Osteoblast (primary cell): Measurements from ENCODE around the gene LRRC36. TPM values are rescaled to one million over a fixed set of nuclear protein-coding genes. Genes with fewer than 3 reads are reported as not detected.
A peak's percentile ranks its signal among the peaks of the same experiment; 100 is the strongest.

Source experiments
- DNase-seq: peaks from one replicate; pipeline ENCODE4 v3.0.0; 2011; ENCODE audit warnings: low spot score, mixed read lengths; ENCODE audit not compliant: insufficient read length; ENCODE audit errors: missing footprints
- H2AFZ ChIP-seq: 2 replicates; pipeline ENCODE4 v1.6.0; 2011; ENCODE audit warnings: mild to moderate bottlenecking, low read length
- H3K27ac ChIP-seq: 2 replicates; pipeline ENCODE4 v1.5.1; 2011; ENCODE audit warnings: mild to moderate bottlenecking, low read depth, low read length, moderate library complexity
- H3K27me3 ChIP-seq: 2 replicates; pipeline ENCODE4 v1.6.0; 2012; ENCODE audit warnings: mild to moderate bottlenecking, control low read depth, inconsistent platforms, low read length, moderate library complexity; ENCODE audit not compliant: insufficient read depth
- H3K36me3 ChIP-seq: 2 replicates; pipeline ENCODE4 v1.5.1; 2011; ENCODE audit warnings: mild to moderate bottlenecking, low read length, control low read depth, moderate library complexity; ENCODE audit not compliant: insufficient read depth
- H3K4me1 ChIP-seq: 2 replicates; pipeline ENCODE4 v1.5.1; 2011; ENCODE audit warnings: mild to moderate bottlenecking, low read length, control low read depth, moderate library complexity; ENCODE audit not compliant: insufficient read depth
- H3K4me2 ChIP-seq: 2 replicates; pipeline ENCODE4 v1.6.0; 2011; ENCODE audit warnings: mild to moderate bottlenecking, low read length; ENCODE audit not compliant: insufficient read depth
- H3K4me3 ChIP-seq: fragments of 200-600 bp; sonication (generic); 3 replicates; pipeline ENCODE4 v1.5.1; 2012; ENCODE audit warnings: mild to moderate bottlenecking, low read length, inconsistent platforms; ENCODE audit not compliant: insufficient read depth
- H3K79me2 ChIP-seq: 2 replicates; pipeline ENCODE4 v1.6.0; 2012; ENCODE audit warnings: mild to moderate bottlenecking, low read length, control low read depth, inconsistent platforms; ENCODE audit not compliant: insufficient read depth
- H3K9me3 ChIP-seq: 2 replicates; pipeline ENCODE4 v1.5.1; 2011; ENCODE audit warnings: low read depth, low read length, control low read depth
- H4K20me1 ChIP-seq: 2 replicates; pipeline ENCODE4 v1.6.0; 2012; ENCODE audit warnings: mild to moderate bottlenecking, low read length, control low read depth; ENCODE audit not compliant: insufficient read depth
- total RNA-seq: library from RNA; depleted of rRNA; stranded (reverse); fragments of >200 nt; gene quantifications from 2 replicates; pipeline ENCODE4 v1.2.3, GENCODE V29; 2012
- TF ChIP-seq, protein P1 (sequence below): IDR thresholded peaks from 2 replicates; pipeline ENCODE4 v1.5.1; 2011; ENCODE audit warnings: mild to moderate bottlenecking, low read depth, low read length, moderate library complexity; ENCODE audit errors: extremely low read depth

LRRC36 gene
- total RNA-seq, 1 donor: not detected

DNA sequence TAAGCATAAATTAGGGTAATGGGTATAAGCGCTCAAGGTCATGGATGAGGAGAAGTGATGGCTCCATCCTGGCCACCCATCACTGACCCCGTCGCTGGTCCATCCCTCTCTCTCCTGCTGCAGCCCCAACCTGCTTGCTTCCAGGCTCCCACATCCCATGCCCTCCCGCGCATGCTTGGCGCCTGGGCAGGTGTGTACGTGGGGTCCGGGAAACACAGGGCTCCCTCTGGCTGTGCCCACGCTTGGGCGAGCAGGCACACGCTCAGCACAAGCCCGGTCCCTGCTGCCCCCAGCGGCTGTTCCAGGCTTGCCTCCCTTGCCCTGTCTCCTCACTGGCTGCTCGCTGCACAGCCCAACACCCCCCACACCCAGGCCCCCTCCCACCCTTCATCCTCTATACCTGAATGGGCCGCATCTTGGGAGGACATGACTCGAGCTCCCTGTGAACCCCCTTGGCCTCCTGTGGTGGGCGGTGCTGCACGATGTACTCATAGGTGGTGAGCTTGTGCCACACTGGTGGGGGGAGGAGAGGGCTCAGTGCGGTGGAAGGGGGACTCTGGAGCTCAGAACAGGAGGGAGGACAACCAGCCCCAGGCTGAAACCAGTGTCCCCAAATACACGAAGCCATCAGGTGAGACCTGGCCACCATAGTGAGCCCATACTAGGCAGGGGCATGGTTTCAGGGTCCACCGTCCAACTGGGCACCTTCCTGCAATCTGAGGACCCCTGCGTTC is 71.4 kb downstream of the LRRC36 start:
- Histone ChIP-seq H3K9me3 (no peaks in the 10 kb centered on the region), H3K4me1 (peaks cover 17% of the 10 kb centered on the region), H3K4me3 (no peak overlapping the region), H3K79me2 (no peaks in the 10 kb centered on the region), H4K20me1 (no peaks in the 10 kb centered on the region), H3K27me3 (peaks cover 19% of the 10 kb centered on the region), H3K36me3 (no peaks in the 10 kb centered on the region), H3K27ac (no peak overlapping the region), H2AFZ (no peak overlapping the region), H3K4me2 (no peak overlapping the region)
- peak; percentile 48 for DNase-seq
- TF ChIP-seq, protein P1, sequence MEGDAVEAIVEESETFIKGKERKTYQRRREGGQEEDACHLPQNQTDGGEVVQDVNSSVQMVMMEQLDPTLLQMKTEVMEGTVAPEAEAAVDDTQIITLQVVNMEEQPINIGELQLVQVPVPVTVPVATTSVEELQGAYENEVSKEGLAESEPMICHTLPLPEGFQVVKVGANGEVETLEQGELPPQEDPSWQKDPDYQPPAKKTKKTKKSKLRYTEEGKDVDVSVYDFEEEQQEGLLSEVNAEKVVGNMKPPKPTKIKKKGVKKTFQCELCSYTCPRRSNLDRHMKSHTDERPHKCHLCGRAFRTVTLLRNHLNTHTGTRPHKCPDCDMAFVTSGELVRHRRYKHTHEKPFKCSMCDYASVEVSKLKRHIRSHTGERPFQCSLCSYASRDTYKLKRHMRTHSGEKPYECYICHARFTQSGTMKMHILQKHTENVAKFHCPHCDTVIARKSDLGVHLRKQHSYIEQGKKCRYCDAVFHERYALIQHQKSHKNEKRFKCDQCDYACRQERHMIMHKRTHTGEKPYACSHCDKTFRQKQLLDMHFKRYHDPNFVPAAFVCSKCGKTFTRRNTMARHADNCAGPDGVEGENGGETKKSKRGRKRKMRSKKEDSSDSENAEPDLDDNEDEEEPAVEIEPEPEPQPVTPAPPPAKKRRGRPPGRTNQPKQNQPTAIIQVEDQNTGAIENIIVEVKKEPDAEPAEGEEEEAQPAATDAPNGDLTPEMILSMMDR: no peak

DNA sequence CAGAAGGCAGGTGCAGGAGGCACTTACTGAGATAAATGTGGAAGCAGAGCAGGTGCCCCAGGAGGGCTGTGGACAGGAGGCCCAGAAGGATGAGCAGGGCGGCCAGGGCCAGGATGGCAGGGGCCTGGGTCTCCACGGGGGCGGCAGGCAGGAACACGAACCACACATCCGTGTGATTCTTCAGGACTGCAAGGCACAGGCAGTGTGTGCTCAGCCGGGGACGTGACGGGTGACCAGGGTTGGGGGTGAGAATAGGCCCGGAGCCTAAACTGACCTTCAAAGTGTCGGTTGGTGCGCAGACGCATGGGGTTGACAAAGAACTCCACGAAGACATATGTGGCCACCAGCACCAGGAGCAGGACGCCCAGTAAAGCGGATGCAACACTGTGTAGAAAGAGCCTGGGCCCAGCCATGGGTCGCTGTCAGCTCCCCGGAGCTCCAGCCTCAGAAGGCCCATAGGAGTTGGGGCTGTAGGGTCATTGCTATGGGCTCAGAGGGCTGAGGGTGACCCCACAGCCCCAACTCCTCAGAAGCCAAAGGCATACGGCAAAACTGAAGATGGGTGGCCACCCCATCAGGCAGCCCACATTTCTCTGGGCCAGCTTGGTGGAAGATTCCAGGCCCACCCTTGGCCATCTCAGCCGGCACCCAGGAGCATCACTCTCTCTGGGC is 72.1 kb downstream of the LRRC36 start:
- Histone ChIP-seq H4K20me1 (no peaks in the 10 kb centered on the region), H3K27me3 (peaks cover 16% of the 10 kb centered on the region), H3K36me3 (no peaks in the 10 kb centered on the region), H3K4me1 (peaks cover 12% of the 10 kb centered on the region), H3K79me2 (no peaks in the 10 kb centered on the region), H3K9me3 (no peaks in the 10 kb centered on the region), H3K27ac (no peak overlapping the region), H3K4me3 (no peak overlapping the region), H2AFZ (no peak overlapping the region), H3K4me2 (peak overlapping the region; percentile 72)
- peak; percentile 85 for DNase-seq
- TF ChIP-seq, protein P1: no peak

DNA sequence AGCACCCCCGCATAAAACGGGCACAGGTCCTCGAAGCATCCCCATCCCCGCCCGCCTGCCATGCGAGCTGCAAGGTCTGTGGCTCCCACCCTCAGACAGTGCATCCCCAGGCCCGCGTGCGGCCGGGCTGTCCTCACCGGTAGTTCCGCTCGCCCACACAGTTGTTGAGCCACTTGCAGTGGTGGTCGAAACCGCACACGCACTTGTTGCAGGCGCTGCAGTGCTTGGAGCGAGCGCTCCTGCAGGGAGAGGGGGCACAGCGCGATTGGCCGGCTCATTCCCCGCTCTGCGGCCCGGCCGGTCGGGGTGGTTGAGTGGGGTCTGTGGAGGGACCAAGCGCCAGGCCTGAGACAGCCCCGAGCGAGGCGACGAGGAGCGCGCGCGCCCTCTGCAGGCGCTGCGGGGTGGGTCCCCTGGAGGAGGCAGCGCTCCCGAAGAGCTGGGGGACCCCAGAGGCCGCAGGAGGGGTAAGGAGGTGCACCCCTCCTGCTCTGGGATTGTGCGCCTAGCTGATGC is 72.7 kb downstream of the LRRC36 start:
- Histone ChIP-seq H3K27me3 (peaks cover 11% of the 10 kb centered on the region), H3K4me2 (peak overlapping the region; percentile 72), H3K36me3 (no peaks in the 10 kb centered on the region), H3K27ac (no peak overlapping the region), H2AFZ (no peak overlapping the region), H3K4me1 (peaks cover 9% of the 10 kb centered on the region), H4K20me1 (no peaks in the 10 kb centered on the region), H3K9me3 (no peaks in the 10 kb centered on the region), H3K4me3 (peak overlapping the region; percentile 39), H3K79me2 (no peaks in the 10 kb centered on the region)
- DNase-seq: peak; percentile 96
- TF ChIP-seq, protein P1: peak; percentile 64
